Measurements from ENCODE around the gene ATXN1.
"Not testable (repeated sequence)": the region's sequence is repeated elsewhere in the genome, so short reads cannot be mapped to it uniquely, and the experiment has no call there.

ATXN1 gene

GRCh38 chr6:16718356-16718755 is 42.9 kb downstream of the ATXN1 start:
- no peak for DNase-seq

- no peak for DNase-seq
Observed at GRCh38 chr6:16717275-16717942, 43.9 kb downstream of the ATXN1 start.

GRCh38 chr6:16716321-16716858 is 44.9 kb downstream of the ATXN1 start:
- no peak for DNase-seq

- no peak for DNase-seq
Observed at GRCh38 chr6:16713597-16713996, 47.7 kb downstream of the ATXN1 start.

- DNase-seq, result no peak
Observed at GRCh38 chr6:16712931-16713484, 48.3 kb downstream of the ATXN1 start.

GRCh38 chr6:16712255-16712930 is 48.9 kb downstream of the ATXN1 start:
- DNase-seq, result no peak

GRCh38 chr6:16711546-16712254 is 49.6 kb downstream of the ATXN1 start:
- no peak for DNase-seq

- DNase-seq, result no peak
Observed at GRCh38 chr6:16706911-16707783, 54.1 kb downstream of the ATXN1 start.

- DNase-seq, result not testable (repeated sequence)
Observed at GRCh38 chr6:16706491-16706890, 54.8 kb downstream of the ATXN1 start.

GRCh38 chr6:16706029-16706428 is 55.2 kb downstream of the ATXN1 start:
- no peak for DNase-seq

GRCh38 chr6:16705081-16705993 is 55.9 kb downstream of the ATXN1 start:
- no peak for DNase-seq

GRCh38 chr6:16704401-16705045 is 56.7 kb downstream of the ATXN1 start:
- no peak for DNase-seq

GRCh38 chr6:16702627-16703378 is 58.5 kb downstream of the ATXN1 start:
- not testable (repeated sequence) for DNase-seq

GRCh38 chr6:16700916-16701234 is 60.4 kb downstream of the ATXN1 start:
- DNase-seq, result no peak

- DNase-seq, result no peak
Observed at GRCh38 chr6:16700202-16700915, 60.9 kb downstream of the ATXN1 start.

- no peak for DNase-seq
Observed at GRCh38 chr6:16698997-16699868, 62.0 kb downstream of the ATXN1 start.

GRCh38 chr6:16698162-16698533 is 63.1 kb downstream of the ATXN1 start:
- no peak for DNase-seq

GRCh38 chr6:16697437-16698161 is 63.7 kb downstream of the ATXN1 start:
- DNase-seq, result no peak

Data from NCI-H1930 (cell line).